Fibroblast of skin of right quadriceps (primary cell): ENCODE measurements around the gene CCDC183.
"Not testable (repeated sequence)": the region's sequence is repeated elsewhere in the genome, so short reads cannot be mapped to it uniquely, and the experiment has no call there.

Experiments used
- DNase-seq: peaks from one replicate; pipeline ENCODE4 v3.0.0-alpha.2; 2013

The CCDC183 gene

DNA sequence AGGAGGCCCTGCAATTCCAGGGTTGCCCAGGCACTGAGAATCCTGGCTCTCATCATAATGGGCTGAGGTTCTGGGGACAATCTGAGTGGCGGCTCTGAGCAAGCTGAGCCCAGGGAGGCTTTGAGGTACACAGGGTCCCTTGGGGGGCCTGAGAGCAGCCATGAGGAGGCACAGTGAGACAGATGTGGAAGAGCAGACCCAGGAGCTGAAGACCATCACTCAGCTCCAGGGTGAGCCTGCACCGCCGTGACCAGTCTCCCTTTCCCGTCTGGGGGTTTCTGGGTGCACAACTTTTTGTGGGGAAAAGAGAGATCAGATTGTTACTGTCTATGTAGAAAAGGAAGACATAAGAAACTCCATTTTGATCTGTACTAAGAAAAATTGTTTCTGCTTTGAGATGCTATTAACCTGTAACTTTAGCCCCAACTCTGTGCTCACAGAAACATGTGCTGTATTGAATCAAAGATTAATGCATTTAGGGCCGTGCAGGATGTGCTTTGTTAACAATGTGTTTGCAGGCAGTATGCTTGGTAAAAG is at the start of gene CCDC183:
TSS of gene CCDC183 (plus strand) at position 101 of the 537 bp plus-strand sequence. CDS start at position 161, 60 bp downstream.
- DNase-seq = no peak

DNA sequence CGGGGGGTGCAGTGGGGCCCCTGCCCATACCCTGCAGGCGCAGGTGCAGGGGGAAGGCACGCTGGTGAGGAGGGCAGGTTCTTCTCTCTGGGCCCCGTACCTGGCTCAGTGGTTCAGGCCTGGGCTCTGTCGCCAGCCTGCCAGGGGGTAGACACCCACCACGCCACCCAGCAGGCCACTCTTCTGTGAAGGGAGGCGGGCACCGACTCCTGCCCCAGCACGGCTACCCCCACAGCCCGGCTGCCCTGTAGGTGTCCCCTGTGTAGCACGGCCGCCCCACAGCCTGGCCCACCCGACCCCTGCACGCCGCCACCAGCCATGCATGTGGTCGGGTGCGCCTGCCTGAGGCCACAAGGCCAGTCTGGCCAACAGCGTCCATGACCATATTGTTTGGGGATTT is 49.5 kb upstream of the CCDC183 start:
- DNase-seq = no peak

DNA sequence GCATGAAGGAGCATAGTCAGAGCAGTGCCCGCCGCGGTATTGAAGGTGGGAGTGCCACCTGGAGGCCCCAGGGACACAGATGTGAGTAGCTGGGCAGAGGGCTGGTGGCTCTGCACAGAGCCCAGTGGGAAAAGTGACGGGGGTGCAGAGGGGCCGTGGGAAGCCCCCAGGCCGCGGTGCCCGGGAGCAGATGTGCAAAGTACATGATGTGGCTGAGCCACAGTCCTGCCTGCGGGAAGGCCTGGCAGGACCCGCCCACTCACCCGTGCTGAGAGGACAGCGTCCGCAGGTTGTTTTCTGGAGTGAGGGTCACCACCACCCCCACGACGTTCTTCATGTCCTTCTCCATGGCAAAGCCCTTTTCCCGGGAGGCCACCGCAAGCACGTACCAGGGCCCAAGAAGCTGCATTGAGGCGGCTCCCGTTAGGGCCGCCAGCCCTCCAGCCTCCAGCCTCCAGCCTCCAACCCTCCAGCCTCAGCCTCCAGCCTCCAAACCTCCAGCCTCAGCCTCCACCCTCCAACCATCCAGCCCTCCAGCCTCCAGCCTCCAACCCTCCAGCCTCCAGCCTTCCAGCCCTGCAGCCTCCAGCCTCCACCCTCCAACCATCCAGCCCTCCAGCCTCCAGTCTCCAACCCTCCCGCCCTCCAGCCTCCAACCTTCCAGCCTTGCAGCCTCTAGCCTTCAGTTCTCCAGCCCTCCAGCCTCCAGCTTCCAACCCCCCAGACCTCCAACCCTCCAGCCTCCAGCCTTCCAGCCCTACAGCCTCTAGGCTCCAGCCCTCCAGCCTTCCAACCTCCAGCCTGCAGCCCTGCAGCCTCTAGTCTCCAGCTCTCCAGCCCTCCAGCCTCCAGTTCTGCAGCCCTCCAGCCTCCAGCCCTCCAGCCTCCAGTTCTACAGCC is 48.7 kb upstream of the CCDC183 start:
- DNase-seq = no peak

DNA sequence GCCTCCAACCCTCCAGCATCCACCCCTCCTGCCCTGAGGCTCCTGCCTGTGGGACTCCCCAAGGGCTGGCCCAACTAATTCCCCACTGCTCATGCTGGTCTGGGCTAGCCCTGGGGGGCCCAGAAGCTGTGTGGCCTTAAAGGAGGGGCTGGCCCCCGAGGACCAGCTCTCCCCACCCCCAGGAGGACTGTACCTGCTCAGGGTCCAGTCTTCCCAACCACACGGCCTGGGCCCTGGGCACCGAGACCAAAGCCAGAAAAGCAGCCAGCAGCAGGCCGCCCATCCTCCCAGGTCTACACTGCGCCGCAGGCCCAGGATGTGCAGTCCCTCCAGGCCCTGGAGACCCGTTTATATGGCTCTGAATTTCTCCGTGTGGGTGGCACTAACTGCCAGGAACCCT is 47.9 kb upstream of the CCDC183 start, which contains the start of gene LCN6:
TSS of gene LCN6 (minus strand) at position 325 of the 400 bp plus-strand sequence. CDS start at position 283, 42 bp downstream.
- DNase-seq = no peak

DNA sequence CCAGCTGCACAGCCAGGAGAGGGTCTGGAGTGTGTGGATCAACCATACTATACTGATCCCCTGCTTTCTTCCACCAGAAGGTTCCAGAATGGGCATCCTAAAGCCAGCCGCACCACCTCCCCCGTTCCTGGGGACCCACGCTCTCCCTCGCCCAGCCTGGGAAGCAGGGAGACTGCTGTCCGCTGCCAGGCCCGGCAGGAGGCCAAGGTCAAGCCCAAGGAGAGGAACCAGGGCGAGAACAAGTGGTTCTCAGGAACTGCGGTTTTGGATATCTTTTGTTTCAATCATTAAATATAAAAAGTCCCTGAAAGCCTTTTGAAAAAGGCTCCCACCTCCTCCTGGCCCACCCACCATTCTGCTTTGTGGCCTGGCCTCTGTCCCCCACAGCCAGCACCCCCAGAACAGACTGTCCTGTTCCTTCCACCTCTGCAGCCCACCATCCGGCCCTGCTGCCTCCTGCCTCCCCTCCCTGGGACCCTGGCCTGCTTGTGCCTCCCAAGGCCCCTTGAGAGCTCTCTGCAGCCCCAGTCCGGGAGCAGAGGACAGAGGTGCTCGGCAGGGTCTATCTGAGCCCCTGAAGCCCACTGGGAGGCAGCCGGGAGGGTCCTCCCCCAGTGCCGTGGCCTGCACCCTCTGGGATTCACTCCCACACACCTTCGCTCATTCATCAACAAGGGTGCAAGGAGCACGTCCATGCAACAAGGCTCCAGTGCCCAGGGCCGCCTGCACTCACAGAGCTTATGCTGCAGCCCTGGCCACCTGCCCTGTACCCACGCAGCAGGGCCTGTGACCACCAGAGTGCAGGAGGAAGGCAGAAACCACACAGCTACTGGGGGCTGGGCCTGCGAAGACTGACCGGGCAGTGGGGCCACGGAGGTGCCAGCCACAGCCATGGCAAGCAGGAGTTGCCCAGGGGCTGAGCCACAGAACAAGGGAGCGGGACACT is 47.2 kb upstream of the CCDC183 start:
- DNase-seq = no peak

DNA sequence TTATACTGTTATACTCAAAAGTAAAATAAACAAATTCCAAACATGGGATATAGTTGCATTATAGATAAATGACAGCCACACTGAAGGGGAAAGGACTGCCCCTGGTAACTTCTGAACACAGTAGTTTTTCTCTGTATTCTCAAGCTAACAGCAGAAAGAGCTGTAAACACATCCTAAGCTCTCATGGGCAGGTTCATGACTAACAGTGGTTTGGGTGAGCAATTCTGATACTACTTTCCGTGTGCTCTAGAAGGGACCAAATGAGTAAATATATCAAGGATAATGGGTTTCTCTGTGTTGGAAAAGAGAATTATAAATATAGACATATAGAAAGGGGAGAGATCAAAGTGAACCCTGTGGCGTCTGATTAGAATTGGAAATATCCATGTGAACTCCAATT is 45.6 kb upstream of the CCDC183 start:
- no peak for DNase-seq

DNA sequence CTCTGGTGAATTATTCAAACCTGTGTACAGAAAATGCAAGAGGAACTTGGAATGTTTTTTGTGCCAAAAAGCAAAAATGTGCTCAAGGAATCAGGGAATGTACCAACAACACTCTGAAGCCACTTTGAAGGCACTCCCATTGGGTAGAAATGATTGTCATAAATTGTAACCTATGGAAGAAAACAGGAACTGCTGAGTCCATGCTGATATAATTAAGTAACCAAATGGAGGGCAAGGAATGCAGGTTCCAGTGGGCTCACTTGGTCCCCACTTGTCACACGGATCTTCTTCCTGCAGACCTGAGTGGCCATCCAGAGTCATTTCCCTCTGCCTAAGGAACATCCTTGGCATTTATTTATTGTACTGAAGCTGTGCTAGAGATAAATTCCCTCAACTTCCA is 44.9 kb upstream of the CCDC183 start:
- no peak for DNase-seq

DNA sequence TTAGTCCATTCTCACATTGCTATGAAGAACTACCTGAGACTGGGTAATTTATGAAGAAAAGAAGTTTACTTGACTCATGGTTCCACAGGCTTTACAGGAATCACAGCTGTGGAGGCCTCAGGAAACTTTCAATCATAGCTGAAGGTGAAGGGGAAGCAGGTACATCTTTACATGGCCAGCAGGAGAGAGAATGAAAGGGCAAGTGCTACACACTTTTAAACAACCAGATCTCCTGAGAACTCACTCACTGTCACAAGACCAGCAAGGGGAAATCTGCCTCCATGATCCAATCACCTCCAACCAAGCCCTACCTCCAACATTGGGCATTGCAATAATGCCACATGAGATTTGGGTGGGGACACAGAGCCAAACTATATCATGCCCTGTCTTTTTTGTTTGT is 44.3 kb upstream of the CCDC183 start:
- no peak for DNase-seq

DNA sequence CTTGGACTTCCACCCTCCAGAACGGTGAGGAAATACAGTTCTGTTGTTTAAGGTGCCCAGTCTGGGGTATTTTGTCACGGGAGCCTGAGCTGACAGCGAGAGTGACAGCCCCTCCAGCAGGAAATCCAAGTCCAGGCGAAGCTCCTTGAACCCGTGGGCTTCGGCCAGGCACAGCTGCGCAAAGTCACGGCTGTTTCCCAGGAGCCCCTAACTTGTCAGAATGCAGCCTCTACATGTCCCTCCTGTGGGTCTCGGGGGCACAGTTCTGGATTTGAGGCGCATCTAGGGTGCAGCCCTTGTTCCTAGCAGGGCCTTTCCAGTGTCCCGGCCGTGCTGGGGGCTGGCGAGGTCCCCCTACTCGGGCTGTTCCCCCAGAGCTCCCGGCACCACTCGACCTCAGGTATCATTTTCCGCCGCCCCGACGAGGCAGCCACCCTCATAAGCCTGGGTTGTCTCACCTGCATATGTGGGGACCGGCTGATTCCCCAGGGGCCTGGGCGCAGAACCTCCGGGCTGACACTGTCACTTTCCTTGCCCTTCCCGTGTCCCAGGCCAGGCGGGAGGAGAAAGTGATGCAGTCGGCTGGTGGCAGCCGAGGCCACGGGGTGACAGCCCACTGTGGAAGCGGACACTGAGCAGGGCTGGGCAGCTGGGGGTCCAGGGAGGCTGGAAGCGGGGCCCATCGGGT is 42.6 kb upstream of the CCDC183 start:
- DNase-seq = no peak

DNA sequence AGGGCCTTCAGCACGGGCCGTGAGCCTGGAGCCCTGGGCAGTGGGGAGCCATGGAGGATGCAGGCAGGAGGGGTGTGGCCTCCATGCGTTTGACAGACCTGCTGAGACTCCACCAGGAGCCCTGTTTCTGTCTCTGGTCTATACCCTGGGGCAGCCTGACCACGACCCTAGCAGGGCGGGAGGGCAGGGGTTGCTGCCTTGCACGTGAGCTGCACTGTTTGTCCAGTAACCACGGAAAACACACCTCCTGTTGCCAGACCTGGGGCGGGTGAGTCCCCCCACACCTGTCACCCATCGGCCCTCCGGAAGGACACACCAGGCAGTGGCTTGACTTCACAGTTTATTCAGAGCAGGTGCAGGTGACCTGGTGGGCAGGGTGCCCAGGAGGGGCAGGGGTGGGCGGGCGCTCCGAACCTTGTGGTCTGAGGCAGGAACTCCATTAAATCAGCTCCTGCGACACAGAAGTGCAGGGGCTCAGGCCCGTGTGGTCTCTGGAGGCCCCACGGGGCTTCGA is 42.0 kb upstream of the CCDC183 start:
- DNase-seq = no peak

DNA sequence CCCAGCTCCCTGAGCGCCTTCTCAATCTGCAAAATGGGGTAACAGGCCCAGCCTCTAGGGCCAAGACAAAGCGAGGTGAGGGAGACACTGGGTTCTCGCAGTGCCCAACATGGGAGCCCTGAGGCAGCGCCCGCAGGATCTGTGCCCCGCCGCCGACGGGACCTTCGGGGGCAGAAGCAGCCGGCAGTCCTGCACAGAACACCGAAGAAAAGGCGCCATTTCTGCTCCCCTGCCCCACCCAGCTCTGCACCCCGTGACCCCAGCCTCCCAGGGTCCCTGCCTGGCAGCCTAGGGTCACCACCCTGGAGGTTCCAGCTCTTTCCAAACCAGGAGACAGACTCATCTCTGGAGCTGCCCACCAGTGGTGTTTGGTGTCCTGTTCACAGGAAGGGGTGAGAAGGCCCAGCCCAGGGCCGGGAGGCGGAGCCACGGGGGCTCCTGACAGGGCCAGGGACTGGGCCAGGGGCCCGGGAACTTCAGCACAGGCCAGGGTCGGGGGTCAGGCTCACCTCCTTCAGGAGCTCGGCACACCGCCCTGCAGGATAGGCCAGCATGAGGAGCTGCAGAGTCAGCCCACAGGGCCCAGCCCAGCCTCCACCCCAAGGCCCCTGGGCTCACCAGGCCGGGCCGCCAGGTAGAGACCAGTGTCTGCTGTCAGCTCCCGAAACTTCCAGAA is 41.4 kb upstream of the CCDC183 start:
- no peak for DNase-seq

DNA sequence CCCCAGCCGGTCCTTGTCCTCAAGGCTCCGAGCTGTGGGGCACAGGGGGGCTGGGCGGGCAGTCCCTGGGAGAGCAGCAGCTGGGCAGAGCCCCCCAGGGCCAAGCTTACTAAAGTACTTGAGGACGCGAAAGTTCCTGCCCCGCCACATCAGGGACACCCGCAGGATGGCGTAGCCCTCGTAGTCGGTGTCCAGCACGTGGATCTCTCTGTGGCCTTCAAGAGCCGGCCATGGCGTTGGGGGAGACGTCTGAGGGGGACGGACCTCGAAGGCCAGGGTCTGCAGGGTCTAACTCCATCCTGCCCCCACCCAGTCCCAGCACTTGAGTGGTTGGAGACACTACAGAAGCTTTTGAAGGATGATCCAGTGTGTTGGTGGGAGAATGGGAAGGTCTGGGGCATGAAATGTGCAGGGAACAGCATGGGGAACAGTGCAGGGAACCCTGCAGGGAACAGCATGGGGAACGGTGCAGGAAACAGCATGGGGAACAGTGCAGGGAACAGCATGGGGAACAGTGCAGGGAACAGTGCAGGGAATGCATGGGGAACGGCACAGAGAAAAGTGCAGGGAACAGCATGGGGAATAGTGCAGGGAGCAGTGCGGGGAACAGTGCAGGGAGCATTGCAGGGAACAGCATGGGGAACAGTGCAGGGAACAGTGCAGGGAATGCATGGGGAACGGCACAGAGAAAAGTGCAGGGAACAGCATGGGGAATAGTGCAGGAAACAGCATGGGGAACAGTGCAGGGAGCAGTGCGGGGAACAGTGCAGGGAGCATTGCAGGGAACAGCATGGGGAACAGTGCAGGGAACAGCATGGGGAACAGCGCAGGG is 40.6 kb upstream of the CCDC183 start:
- DNase-seq = not testable (repeated sequence)

DNA sequence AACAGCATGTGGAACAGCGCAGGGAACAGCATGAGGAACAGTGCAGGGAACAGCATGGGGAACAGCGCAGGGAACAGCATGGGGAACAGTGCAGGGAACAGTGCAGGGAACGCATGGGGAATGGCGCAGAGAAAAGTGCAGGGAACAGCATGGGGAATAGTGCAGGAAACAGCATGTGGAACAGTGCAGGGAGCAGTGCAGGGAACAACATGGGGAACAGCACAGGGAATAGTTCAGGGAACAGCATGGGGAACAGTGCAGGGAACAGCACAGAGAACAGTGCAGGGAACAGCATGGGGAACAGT is 40.1 kb upstream of the CCDC183 start:
- no peak for DNase-seq

DNA sequence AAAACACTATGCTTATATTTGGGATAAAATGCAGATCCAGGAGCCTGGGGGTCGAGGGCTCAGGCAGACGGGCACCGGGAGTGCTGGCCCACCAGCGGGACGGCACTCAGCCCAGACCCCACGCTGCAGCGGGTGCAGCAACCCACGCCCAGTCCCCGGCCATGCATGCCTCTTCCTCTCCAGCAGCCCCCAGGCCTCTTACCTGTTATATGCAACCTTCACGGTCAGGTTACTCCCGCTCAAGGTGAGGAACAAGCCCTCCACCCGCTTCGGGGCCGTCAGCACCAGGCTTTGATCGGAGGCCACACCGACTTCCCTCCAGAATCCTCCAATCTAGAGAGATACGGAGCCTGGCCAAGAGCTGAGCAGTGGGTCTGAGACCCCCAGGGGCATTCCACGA is 39.3 kb upstream of the CCDC183 start:
- no peak for DNase-seq

DNA sequence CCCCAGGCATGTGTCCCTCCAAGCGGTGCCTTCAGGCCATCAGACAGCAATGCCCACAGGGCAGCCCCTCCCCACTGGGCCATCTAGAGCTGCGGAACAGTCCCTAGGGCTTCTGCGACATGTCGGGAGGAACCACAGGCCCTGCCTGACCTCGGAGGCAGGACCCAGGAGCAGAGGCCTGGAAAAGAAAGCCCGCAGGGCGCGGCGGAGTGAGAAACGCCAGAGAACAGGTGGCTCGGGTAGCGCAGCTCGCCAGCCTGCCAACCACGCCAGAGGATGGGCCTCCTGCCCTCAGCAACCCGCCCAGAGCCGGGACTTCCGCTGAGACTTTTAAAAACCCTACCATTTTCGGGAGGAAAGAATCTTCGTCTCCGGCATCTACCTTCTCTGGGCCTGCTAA is 38.8 kb upstream of the CCDC183 start:
- DNase-seq = no peak

DNA sequence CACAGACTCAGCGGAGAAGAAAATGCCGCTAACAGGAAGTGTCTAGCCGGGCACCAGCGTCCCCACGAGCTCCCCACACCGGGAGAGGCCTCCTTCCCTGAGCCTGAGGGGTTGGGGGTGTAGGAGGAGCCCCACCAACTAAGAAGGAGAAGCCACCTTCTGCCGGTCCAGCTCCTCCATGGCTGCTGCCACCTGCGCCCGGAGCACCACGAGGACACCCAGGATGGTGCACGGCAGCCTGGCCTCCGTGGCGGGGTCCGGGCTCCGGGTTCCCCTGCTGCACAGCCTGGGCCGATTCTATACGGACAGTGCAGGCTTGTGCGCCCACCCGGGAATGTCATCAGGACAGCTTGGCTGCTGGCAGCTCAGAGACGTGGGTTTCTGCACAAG is 38.4 kb upstream of the CCDC183 start:
- DNase-seq = no peak

DNA sequence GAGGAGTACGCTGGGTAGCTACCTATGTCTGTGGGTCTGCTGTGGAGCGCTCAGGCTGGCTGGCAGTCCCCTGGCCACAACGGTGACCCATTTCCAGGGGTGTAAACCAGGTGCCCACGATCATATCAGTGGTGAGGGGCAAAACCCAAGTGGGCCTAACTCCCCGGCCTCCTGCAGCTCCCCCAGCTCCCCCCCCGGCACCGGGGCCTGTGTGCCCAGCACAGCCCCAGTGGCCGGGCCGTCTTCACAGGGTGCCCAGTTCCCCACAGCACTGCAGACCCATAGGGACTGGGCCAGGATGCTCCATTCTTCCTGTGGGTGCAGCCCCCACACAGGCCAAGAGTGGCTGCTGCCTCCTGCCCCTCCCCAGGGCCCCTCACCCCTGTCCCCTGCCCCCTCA is 37.1 kb upstream of the CCDC183 start:
- DNase-seq = no peak

DNA sequence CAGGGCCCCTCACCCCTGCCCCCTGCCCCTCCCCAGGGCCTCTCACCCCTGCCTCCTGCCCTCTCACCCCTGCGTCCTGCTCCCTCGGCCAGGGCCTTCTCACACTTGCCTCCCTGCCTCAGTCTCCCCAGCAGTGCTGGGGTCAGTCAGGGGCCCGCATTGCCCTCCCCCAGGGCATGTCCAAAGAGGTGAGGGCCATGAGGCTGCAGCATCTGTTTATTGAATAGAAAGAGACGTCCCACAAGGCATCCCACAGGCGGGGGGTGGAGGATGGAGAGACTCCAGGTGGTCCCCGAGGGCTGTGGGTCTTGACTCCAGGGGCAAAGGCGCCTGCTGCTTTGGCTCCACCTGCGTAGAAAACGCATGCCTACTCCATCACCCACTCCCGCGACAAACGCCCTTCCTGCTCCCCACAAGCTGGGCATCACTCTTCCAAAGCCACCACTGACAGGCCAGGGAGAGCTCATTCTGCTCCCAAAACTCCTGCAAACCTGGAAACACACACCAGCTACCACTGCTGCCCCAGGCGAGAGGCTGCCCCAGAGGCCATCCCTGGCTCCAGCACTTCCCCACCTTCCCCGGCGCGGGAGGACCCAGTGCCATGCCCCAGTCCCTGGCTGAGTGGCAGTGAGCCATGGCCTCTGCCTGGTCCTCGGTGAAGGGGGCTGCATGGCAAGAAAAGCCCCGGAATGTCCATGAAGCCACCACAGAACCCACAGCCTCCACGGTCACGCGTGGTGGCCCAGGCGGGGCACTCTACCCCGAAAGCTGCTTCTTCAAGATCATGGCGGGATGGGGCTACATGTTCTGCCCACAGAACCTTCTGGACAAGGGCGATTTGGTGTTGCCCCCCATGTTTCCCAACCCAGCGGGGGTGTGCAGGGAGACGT is 36.5 kb upstream of the CCDC183 start:
- DNase-seq = no peak

DNA sequence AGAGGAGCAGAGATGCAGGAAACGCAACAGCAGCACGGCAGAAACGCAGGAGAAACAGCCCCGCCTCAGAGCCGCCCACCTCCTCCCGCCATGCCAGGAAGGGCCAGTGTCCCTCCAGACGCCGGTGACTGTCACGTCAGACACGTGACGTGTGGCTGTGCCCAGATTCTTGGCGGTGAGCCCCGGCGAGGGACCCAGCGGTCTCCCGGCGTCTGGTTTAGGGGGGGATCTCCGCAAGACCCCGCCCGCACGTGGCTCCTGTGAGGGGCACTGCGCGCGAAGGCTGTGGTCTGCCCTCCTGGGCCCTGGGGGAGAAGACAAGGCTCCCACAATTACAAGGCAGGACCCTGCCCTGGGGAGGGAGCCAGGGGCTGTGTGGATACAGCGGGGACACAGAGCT is 35.7 kb upstream of the CCDC183 start:
- no peak for DNase-seq
